ENCODE results near the gene GRIK5. TPM values are rescaled to one million over a fixed set of nuclear protein-coding genes. Genes with fewer than 3 reads are reported as not detected.

GRIK5 gene
- total RNA-seq, 1 experiment from 2014 or later, result 0.48 TPM

DNA sequence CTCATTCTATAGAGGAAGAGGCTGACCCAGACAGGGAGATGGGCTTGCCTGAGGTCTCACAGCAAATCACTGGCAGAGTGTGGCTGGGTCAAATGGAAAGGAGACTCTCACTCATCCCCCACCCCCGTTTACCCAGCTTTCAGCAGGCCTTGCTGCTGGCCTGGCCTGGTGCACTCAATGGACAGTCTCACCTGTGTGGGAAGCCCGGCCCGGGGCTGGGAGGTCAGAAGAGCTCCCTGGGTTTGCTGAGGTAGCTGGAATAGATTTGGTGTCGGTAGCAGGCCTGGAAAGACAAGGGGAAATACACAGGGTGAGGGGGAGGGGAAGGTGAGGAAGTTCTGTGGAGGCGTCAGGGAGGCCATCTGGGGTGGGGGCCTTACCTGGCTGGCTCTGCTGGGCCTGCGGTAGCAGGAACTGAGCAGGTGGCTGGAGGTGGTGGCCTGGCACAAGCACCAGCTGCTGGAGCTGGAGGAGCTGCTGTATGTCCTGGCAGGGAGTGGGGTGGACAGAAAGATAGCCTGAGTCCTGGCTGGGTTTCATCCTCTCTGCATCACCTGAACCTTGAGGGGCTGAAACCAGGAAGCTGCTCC is 29.4 kb upstream of the GRIK5 start:
- no peaks in the 10 kb centered on the region for H3K27me3 ChIP-seq (replicated peaks; ENCODE audit: control insufficient read depth, insufficient read depth, low read length)
- H3K36me3 Mint-ChIP-seq (ENCODE audit: insufficient read depth, unreplicated experiment), result no peaks in the 10 kb centered on the region
- H3K9me3 Mint-ChIP-seq (ENCODE audit: unreplicated experiment), result no peaks in the 10 kb centered on the region
- no peaks in the 10 kb centered on the region for H3K4me1 Mint-ChIP-seq (ENCODE audit: low read depth, unreplicated experiment)
- H3K27ac Mint-ChIP-seq (ENCODE audit: unreplicated experiment), result no peak overlapping the region
- BruUV-seq (replicated peaks), result no TSS peak
- no peaks in the 10 kb centered on the region for H3K36me3 ChIP-seq (ENCODE audit: control insufficient read depth, insufficient read depth, low read length)
- no peak overlapping the region for H3K4me3 ChIP-seq (ENCODE audit: low read depth, low read length)
- intact Hi-C loops (cut with micrococcal nuclease; ENCODE audit: unreplicated experiment), result no loop called here
- H3K4me1 ChIP-seq, result peaks cover 4% of the 10 kb centered on the region; the same call in 1 of the 2 replicates
- H3K4me3 Mint-ChIP-seq (ENCODE audit: unreplicated experiment), result no peak overlapping the region
- peaks cover 2% of the 10 kb centered on the region for H3K27me3 Mint-ChIP-seq (ENCODE audit: insufficient read depth, unreplicated experiment)
- no peaks in the 10 kb centered on the region for H3K9me3 ChIP-seq
- TF ChIP-seq, protein P1, sequence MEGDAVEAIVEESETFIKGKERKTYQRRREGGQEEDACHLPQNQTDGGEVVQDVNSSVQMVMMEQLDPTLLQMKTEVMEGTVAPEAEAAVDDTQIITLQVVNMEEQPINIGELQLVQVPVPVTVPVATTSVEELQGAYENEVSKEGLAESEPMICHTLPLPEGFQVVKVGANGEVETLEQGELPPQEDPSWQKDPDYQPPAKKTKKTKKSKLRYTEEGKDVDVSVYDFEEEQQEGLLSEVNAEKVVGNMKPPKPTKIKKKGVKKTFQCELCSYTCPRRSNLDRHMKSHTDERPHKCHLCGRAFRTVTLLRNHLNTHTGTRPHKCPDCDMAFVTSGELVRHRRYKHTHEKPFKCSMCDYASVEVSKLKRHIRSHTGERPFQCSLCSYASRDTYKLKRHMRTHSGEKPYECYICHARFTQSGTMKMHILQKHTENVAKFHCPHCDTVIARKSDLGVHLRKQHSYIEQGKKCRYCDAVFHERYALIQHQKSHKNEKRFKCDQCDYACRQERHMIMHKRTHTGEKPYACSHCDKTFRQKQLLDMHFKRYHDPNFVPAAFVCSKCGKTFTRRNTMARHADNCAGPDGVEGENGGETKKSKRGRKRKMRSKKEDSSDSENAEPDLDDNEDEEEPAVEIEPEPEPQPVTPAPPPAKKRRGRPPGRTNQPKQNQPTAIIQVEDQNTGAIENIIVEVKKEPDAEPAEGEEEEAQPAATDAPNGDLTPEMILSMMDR (IDR thresholded peaks at IDR 0.05; ENCODE audit: insufficient read depth in 1 of 2, low read depth in 1 of 2, low read length in 1 of 2, severe bottlenecking in 1 of 2, unreplicated experiment in 1 of 2), result no peak
- DNase-seq, result no peak
- CTCF ChIA-PET, result no interaction called here
- POLR2A ChIA-PET, result interaction anchor here (1.1 kb wide), 1 partner anchor 23 kb away, joined by 4 read pairs; the partner anchor contains the start of gene ZNF574

GRCh38 chr19:42098781-42099180 is 28.8 kb upstream of the GRIK5 start:
- TF ChIP-seq, protein P1 (IDR thresholded peaks at IDR 0.05; ENCODE audit: insufficient read depth in 1 of 2, low read depth in 1 of 2, low read length in 1 of 2, severe bottlenecking in 1 of 2, unreplicated experiment in 1 of 2), result no peak
- Mint-ChIP-seq H3K36me3 (ENCODE audit: insufficient read depth, unreplicated experiment) (no peaks in the 10 kb centered on the region), H3K4me3 (ENCODE audit: unreplicated experiment) (no peak overlapping the region), H3K27ac (ENCODE audit: unreplicated experiment) (no peak overlapping the region), H3K4me1 (ENCODE audit: low read depth, unreplicated experiment) (no peaks in the 10 kb centered on the region), H3K9me3 (ENCODE audit: unreplicated experiment) (no peaks in the 10 kb centered on the region), H3K27me3 (ENCODE audit: insufficient read depth, unreplicated experiment) (peaks cover 4% of the 10 kb centered on the region)
- ChIA-PET POLR2A (interaction anchor here (1.1 kb wide), 1 partner anchor 23 kb away, joined by 4 read pairs; the partner anchor contains the start of gene ZNF574), CTCF (no interaction called here)
- no peaks in the 10 kb centered on the region for H3K36me3 ChIP-seq (ENCODE audit: control insufficient read depth, insufficient read depth, low read length)
- BruUV-seq (replicated peaks), result no TSS peak
- H3K9me3 ChIP-seq, result no peaks in the 10 kb centered on the region
- no peak overlapping the region for H3K4me3 ChIP-seq (ENCODE audit: low read depth, low read length)
- intact Hi-C loops (cut with micrococcal nuclease; ENCODE audit: unreplicated experiment), result no loop called here
- peaks cover 4% of the 10 kb centered on the region; the same call in 1 of the 2 replicates for H3K4me1 ChIP-seq
- no peaks in the 10 kb centered on the region for H3K27me3 ChIP-seq (replicated peaks; ENCODE audit: control insufficient read depth, insufficient read depth, low read length)
- no peak for DNase-seq

DNA sequence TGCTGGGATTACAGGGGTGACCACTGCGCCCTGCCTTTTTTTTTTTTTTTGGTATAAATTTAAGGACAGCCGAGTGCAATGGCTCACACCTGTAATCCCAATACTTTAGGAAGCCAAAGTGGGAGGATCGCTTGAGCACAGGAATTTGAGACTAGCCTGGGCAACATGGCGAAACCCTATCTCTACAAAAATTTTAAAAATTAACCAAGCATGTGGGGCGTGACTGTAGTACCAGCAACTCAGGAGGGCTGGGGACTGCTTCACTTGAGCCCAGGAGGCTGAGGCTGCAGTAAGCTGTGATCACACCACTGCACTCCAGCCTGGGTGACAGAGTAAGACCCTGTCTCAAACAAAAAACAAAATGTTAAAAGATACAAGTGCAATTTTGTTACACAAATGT is 27.5 kb upstream of the GRIK5 start:
- Mint-ChIP-seq H3K27me3 (ENCODE audit: insufficient read depth, unreplicated experiment) (peaks cover 4% of the 10 kb centered on the region), H3K4me3 (ENCODE audit: unreplicated experiment) (no peak overlapping the region), H3K9me3 (ENCODE audit: unreplicated experiment) (no peaks in the 10 kb centered on the region), H3K4me1 (ENCODE audit: low read depth, unreplicated experiment) (no peaks in the 10 kb centered on the region), H3K36me3 (ENCODE audit: insufficient read depth, unreplicated experiment) (no peaks in the 10 kb centered on the region), H3K27ac (ENCODE audit: unreplicated experiment) (no peak overlapping the region)
- H3K27me3 ChIP-seq (replicated peaks; ENCODE audit: control insufficient read depth, insufficient read depth, low read length), result no peaks in the 10 kb centered on the region
- H3K9me3 ChIP-seq, result no peaks in the 10 kb centered on the region
- no peaks in the 10 kb centered on the region for H3K36me3 ChIP-seq (ENCODE audit: control insufficient read depth, insufficient read depth, low read length)
- no peak overlapping the region for H3K4me3 ChIP-seq (ENCODE audit: low read depth, low read length)
- H3K4me1 ChIP-seq, result peaks cover 4% of the 10 kb centered on the region; the same call in 1 of the 2 replicates
- ChIA-PET CTCF (interaction anchor here (0.7 kb wide), 1 partner anchor 84 kb away, joined by 3 read pairs; no protein-coding TSS in a partner anchor), POLR2A (no interaction called here)
- no peak for DNase-seq
- no TSS peak for BruUV-seq (replicated peaks)
- TF ChIP-seq, protein P1 (IDR thresholded peaks at IDR 0.05; ENCODE audit: insufficient read depth in 1 of 2, low read depth in 1 of 2, low read length in 1 of 2, severe bottlenecking in 1 of 2, unreplicated experiment in 1 of 2), result no peak
- intact Hi-C loops (cut with micrococcal nuclease; ENCODE audit: unreplicated experiment), result no loop called here
